ENCODE measurements around the gene THPO.

- TF ChIP-seq, protein P1, sequence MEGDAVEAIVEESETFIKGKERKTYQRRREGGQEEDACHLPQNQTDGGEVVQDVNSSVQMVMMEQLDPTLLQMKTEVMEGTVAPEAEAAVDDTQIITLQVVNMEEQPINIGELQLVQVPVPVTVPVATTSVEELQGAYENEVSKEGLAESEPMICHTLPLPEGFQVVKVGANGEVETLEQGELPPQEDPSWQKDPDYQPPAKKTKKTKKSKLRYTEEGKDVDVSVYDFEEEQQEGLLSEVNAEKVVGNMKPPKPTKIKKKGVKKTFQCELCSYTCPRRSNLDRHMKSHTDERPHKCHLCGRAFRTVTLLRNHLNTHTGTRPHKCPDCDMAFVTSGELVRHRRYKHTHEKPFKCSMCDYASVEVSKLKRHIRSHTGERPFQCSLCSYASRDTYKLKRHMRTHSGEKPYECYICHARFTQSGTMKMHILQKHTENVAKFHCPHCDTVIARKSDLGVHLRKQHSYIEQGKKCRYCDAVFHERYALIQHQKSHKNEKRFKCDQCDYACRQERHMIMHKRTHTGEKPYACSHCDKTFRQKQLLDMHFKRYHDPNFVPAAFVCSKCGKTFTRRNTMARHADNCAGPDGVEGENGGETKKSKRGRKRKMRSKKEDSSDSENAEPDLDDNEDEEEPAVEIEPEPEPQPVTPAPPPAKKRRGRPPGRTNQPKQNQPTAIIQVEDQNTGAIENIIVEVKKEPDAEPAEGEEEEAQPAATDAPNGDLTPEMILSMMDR (IDR thresholded peaks at IDR 0.05), result no peak
- no peak for TF ChIP-seq POLR2A (IDR thresholded peaks at IDR 0.05)
Measured at GRCh38 chr3:184350618-184351017, 27.4 kb downstream of the THPO start.

Measured in lower leg skin (tissue), 3 donors.